Stimulated activated CD4-positive, alpha-beta T cell treated with anti-CD3 and anti-CD28 coated beads, Interleukin-4, amount 100 ng/mL, for 1 hour (primary cell): ENCODE results near the gene TNIP1.

Source experiments
- DNase-seq: peaks from one replicate; pipeline ENCODE4 v3.0.0-alpha.2; 2020

Gene TNIP1

DNA sequence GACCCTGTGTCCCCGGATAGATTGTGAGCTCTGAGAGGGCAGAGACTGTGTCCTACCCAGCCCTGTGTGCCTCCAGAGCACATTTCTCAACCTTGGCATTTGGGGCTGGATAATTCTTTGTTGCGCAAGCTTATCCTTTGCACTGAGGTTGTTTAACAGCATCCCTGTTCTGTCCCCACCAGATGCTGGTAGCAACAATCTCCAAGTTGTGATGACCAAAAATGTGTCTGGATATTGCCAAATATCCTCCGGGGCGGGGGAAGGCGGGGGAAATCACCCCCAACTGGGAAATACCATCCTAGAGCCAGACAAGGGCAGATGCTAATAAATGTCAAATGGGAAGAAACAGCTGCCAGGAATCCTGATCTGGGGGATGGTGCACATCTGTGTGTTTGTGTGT is 24.0 kb upstream of the TNIP1 start:
- no peak for DNase-seq

DNA sequence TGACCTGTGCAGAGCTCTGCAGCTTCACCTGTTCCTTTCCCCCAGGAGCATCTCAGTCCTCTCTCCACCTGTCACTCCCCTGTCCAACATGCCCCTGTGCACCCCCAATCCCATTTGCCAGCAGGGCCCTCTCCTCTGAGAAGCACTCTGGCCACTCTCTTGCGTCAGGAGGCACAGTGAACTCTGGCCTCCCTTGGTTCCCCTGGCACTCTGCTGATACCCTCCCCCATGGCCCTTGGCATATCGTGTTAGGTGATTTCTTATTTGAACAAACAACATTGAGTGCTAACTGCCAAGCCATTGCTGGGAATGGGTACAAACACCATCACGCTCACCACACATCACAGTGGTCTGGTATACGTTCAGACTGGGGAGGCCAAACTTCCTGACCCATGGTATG is 20.9 kb upstream of the TNIP1 start:
- DNase-seq, result no peak

DNA sequence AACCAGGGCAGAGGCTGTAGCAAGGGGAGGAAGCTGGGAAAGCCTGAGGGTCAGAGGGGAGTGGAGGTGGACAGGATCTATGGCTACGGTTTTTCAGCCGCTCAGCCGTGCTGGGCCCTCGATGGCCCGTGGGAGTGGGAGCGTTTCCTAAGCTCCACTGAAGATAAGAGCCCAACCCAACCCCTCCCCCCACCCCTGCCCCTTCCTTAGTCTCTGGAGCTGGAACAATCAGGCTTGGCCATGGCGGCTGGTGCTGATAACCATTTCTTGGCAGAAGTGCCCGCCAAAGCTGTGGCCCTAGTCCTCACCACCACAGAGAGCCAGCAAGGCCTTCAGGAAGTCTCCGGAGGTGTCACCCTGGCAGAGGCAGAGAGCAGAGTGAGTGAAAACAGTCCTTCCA is 20.3 kb upstream of the TNIP1 start:
- no peak for DNase-seq

DNA sequence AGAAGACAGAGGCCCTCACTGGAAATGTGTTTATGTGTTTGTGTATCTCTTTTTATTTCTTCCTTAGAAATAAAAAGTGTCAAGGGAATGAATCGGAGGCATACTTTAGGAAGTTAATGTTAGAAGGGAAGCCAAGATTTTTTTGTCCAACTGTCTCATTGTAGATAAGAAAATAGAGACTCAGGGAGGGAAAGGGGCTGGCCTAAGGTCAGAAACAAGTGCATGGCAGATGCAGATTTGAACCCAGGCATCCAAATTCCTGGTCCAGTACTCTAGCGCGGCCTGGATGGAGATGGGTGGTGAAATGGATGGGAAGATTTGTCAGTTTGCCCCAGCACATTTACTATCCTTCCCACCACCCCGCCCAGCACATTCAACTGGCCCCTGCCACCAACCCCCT is 19.8 kb upstream of the TNIP1 start:
- DNase-seq, result no peak

DNA sequence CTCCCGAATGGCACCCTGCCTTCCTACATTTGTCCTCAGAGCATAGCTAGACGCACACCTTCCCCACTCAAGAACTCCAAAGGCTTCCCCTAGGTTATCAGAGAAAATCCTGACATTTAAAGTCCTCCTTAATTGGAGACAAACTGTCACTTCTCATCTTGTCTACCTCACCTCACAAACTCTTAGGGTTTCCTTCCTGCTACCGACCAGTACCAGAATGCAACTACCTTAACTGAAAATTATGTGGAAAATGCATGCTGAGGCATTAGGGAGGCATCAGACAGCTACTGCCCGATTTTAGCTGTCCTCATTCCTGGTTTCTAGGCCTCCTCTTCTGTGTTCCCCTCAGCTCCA is 17.9 kb upstream of the TNIP1 start:
- no peak for DNase-seq

DNA sequence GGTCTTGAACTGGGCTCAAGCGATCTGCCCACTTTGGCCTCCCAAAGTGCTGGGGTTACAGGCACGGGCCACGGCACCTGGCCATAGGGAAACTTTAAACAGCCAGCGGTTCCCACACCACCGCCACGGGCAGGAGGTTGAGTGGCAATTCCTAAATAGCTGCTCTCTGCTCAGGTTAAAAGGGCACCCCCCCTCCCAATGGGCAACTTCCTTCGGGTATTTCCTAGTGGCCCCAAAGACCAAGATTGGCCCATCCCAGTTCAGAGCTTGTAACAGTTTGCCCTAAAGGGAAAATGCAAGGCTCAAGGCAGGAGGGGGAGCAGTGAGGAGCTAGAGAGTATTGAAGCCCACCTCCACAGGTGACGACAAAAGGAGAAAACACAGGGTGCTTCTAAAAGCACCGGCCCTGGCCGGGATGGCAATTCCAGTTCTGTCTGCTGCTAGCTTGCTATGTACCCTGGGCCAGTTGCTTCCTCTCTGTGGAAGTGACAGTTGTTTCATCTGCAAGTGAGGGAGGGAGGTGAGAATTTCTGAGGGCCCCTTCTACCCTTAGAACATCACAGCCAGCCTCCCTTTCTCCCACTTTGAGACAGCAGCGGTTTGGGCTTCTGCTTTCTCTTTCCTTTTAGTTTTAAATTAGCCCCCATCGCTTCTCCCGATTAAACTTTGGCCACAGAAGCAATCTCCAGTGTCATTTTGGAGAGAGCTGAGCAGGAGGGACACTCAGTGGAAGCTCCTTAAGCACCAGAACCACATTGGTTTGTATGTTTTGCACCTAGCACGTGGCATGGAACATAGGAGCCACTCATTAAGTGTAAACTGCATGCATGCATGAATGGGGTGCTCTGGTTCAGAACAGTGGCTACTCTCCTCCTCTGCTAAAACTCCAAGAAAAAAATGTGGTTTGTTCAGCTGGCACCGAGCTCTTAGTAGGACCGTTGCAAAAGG is 17.3 kb upstream of the TNIP1 start:
- DNase-seq, result no peak

DNA sequence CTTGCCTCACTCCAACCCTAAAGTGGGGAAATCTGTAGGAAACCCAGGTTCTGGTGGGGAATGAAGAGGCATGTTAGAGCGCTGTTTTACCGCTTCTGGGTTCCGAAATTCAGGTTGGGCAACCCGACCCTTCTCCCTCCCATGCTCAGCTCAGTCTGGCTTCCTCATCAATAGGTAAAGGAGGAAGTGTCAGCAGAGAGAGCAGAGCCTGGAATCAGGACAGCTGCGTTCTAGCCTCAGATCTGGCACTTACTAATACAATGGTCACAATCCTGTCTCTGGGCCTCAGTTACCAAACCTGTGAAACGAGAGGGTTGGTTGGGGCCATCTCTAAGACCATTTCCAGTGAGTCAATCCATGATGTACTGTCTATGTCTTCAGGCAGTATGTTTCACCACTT is 16.2 kb upstream of the TNIP1 start:
- no peak for DNase-seq

DNA sequence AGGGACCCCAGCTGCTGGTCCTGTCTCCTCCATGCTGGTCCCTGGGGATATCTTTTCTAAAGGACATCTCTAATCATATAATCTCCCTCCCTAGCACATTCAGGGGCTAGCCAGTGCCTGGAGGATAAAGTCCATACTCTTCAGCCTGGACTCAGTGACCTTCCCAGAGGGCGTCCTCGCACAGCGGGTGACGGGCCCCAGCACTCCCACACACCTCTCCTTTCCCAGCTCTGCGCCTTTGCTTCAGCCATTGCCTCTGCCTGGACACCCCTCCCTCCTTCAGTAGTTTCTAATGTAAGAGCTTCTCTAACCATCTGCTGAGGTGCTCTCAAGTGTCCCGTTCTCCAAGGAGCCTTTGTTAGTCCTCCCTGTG is 15.2 kb upstream of the TNIP1 start:
- no peak for DNase-seq

DNA sequence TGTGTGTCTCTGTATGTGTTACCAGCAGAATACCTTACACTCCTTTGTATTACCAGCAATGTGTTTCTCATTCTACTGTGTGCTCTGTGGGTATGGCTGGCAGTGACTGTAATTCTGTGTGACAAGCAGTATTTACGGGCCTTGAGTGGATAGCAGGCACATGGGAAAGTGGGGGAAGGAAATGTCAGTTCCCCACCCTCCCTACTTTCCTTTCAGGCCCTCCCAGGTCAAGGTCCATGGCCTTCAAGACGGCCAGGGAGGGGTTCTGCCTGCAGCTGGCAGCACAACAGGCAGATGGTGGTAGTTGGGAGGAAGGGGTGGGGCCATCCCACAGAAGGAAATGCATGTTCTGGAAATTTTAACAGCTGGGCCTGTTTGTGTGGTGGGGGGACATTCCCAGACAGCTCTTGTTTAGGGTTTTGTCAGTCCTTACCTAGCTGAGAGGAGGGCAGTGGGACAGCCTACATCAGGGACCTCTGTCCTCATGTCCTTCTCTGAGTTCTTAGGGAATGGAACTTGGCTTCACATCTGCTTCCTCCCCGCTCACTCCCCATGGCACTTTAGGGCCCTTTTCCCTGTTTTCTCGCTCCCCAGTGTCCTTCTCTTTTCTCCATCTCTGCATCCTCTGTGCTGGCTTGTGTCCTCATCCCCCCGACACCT is 14.6 kb upstream of the TNIP1 start:
- DNase-seq, result no peak

DNA sequence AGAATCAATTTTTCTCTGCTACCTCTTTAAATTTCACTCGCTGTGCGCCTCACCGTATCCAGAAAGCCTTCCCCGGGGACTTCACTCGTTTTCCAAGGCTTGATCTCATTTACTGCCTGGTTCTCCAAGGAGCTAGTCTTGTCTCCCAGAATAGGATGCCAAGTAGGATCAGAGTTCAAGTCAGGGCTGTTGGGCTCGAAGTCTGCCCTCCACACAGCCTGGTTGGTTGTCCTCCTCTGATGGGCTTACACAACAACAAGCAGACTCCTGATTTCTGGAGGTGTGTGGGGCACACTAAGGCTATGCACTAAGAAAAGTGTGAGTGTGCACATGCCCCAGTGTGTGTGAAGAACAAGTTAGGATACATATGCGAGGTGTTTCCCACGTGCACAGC is 14.0 kb upstream of the TNIP1 start:
- DNase-seq, result no peak

DNA sequence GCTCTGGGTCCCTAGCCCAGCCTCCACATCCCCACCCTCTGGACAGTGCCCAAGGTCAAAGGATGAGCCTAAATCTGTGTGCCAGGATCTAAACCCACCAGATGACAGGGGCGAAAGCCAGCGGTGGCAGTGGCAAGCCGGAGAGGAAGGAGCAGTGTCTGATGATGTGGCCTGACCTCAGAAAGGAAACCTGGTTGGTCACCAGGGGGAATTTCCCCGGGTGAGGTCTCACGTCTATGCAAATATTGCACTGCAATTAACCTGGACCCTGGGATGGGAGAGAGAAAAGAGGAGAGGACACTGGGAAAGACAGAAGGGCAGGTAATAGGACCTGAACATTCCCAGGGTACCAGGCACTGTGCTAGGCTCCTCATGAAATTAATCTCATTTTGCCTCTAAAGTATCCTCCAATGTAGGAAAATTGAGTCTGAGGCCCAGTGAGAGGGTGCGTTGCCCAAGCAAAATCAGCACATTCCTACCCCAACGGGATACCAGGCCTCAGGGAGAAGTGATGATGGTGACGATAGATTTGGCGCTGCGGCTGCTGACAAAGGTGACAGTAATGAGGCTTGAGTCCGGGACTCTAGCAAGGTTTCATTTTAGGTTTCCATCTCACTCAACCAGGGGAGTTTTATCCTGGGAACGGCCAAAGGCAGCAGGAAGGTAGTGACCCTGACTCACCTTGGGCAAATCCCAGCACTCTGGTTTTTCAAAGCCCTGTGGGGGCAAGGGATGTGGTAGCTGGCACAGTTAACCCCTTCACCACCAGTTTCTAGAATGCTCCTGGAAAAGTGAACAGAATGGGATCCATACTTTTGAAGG is 13.4 kb upstream of the TNIP1 start:
- DNase-seq, result peak; percentile 47

DNA sequence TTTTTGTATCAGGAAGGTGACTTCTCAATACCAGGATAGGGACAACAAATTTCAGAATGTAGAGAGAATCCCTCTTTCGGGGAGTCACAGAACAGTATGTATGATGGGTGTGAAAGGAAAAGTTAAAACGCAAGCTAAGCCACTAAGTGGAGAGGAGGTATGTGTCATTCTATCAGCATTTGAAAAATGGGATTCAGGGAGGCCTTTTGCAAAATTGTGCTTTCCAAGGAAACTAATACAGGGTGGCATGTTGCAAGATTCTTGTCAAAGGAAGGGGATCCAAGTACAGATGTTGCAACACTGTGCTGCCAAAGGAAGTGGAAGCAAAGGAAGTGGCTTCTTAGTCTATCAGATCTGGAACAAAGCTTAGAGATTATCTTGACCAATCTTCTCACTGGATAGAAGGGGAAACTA is 12.6 kb upstream of the TNIP1 start:
- DNase-seq, result no peak

DNA sequence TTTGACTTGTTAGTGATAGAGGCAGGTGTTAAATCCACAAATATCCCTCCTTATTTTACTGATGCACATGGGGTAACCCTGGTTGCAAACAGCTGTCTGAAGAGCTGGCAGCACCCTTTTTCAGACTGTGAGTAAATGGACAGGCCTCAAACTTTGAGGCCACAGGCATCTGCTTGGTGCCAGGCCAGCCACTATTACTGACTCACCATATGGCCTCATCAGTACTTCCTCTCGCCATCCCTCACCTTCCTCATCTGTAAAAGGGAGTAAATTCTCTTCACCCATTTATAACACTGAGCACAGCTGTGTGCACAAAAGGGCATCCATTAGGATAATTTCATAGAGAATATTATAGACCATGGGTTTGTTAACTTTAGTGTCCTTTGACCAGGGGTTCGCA is 11.9 kb upstream of the TNIP1 start:
- no peak for DNase-seq

DNA sequence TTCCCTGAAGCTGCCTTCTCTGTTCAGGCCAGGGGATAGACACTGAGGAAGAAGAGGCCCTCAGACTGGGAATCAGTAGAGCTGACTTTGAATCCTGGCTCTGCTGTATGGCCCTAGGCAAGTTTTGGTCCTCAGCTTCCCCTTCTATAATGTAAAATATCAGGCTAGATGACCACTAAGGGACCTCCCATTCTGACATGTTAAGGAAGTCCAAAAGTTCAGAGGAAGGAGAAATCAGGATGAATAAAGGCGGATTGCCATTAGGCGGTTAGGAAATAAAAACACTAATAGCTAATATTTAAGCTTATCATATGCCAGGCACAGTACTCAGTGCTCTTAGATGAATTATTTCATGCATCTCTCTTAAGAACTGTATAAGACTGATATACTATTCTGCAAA is 8.9 kb upstream of the TNIP1 start:
- DNase-seq, result no peak

DNA sequence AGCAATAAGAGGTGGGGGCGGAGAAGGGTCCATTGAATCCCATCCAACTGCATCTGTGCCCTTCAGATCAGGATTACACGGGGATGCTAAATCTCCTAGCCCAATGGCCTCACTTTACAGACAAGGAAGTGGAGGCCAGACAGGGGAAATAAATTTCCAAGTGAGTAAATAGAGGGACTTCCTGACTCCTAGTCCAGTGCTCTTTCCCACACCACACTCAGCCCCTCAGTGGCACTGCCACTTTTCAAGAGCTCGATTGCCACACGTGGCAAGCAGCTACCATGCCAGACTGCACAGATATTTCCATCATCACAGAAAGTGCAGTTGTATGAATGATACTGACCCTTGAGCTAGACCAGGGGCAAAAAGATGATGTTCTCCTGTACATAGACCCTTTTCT is 8.2 kb upstream of the TNIP1 start:
- no peak for DNase-seq

DNA sequence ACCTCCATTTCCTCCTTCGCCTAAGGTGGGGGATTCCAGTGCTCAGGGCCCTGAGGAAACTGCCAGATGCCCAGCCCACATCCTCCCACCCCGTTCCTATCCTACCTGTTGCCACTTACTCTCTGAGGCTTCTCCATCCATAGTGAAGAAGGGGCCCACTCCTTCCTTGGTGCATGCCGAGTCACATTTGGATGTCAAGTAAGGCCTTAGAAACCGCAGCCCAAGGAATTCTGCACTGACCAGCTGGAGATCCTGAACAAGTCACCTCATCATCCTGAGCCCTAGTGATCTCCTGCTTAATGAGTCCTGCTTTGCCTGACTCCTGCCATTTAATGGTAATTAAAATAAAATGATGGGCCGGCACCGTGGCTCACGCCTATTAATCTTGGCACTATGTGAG is 6.7 kb upstream of the TNIP1 start:
- DNase-seq, result no peak

DNA sequence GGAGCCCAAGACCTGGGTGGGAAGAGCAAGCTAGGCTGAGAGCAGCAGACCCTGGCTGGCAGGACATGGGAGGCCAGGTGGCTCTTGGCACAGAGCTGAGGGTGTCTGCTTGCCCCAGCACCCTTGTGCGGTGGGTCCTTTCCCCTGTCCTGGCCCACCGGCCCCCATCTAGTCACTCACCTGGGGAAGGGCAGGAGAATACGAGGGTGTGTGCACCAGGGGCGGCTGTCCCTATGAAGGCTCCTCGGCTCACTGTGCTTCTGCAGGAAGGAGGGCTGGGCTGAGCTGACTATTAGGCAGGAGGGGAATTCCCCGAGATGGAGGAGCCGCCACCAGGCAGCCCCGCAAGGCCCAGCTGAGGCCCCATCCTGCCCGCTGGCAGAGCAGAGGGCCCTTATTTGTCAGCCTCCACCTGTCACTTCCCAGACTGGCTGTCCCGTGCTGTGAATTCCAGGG is 6.1 kb upstream of the TNIP1 start:
- peak; percentile 71 for DNase-seq

DNA sequence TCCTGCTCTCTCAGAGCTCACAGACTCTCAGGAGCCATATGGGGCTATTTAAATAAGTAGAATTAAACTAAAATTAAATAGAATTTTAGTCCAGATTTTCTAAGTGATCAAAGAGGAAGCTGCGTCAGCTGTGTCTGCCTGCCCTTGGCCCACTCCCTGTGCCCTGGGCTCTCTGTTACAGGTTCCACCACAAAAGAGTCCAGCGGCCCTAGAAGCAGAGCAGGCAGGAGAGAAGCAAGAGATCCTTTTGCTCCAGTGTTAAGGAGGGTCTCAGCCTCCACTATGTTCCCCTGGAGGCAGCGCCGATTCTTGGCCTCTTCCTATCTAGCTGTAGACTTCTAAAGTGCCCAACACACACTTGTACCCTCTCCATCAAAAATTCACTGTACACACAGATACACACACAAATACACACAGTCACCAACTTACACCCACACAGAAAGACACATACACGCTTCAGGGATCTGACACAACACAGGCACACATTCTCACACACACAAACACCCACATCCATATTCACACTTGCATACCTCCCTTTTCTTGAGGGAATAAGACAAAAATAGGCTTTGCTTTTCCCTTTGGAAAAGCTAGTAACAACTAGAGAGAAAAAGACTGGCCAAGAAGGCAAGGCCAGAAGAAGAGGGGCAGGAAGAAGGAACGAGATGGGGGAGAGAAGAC is 5.5 kb upstream of the TNIP1 start:
- no peak for DNase-seq

DNA sequence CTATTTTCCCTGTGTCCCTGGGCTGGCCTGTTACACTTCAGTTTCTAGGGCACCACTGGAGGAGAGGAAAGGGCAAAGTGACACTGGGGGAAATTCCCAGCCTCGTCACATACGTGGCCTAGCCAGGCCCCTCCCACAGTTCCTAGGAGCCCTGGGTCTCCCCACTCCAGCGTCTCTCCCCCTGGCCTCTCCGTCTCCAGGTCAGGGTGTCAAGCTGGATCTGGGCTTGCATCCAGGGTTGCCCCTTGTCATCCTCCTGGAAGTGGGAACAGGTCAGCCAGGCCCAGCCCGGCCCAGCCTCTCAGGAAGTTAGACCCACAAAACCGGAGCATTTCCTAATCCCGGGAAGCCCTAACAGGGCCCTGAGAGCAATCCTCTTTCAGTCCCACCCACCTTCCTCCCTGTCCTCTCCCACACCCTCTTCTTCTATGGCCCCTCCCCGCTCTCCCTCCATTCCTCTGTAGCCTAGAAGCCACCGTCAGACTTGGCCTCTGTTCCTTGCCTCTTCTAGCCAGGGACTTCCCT is 4.7 kb upstream of the TNIP1 start:
- peak; percentile 55 for DNase-seq

DNA sequence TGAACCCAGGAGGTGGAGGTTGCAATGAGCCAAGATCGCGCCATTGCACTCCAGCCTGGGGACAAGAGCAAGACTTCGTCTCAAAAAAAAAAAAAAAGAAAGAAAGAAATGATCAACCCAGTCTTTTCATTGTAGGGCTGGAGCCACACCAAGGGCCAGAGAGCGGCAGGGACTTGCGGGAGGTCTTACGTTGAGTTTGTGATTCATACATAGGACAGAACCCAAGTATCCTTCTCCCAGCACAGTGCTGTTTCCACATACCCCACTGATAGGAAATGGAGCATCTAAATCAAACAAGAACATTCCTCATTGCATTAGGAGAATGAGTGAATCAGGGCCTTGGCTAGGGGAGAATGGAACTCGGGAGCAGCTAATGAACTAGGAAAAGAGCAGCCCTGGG is 3.5 kb upstream of the TNIP1 start:
- DNase-seq, result no peak

DNA sequence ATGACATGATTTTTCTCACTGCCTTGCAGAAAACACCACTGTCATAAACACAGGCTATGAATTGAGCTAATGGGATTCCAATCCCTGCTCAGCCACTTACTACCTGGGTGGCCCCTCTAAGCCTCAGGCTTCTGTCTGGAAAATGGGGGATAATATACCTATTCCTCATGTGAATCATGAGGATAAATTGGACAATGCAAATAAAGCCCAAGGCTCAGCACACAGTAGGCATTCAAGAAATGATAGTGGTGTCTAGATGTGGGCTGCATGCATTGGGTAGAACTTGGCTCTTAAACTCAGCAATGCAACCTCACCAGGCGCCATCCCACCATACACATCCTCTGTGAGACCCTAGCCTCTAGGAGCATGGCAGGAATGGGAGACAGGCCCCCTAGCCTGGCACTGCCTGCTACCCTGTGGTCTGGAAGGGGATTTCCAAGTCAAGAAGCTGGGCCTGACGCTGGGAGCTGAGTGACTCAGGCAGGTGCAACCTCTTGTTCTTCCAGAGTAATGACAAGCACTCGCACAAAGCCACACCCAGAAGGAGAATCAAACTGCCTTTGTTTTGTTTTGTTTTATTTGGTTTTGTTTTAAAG is 2.3 kb upstream of the TNIP1 start:
- DNase-seq, result peak; percentile 72

DNA sequence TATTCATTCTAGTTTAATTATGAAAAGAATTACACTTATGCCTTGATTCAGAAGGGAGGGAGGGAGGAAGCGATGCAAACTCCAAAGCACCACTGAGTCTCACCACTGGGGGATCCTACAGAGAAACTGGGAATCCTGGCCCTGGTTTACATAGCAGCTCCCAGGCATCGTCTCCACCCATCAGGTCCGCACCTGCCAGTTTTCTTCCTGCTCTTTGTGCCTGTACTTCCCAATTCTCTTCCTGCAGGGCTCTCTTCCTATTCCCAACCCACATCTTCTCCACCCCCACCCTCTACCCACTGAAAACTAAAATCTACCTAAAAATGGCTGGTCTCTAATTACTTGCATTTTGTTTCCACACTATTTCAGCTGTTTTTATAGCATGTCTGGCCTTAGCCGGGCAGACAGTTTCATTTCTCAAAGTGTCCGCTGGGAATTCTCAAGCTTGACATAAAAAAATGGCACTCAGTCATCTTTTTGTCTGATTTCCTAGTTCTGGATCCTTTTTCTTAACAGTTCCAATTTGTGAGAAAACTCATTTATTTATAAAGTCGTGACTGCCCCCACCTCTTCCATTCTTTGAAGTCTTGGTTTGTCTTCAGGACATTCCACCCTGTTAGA is 1.6 kb upstream of the TNIP1 start:
- no peak for DNase-seq
